ENCODE data around the gene STAT6. TPM values are rescaled to one million over a fixed set of nuclear protein-coding genes. Genes with fewer than 3 reads are reported as not detected.

The STAT6 gene
- total RNA-seq, 2 donors from 2014 or later, result 124 to 237 TPM

- intact Hi-C loops (cut with DNase I), result no loop called here
- no peaks in the 10 kb centered on the region for H3K27me3 ChIP-seq (replicated peaks; ENCODE audit: insufficient read depth)
- TF ChIP-seq POLR2A (IDR thresholded peaks at IDR 0.05), result no peak
- TF ChIP-seq POLR2AphosphoS5 (IDR thresholded peaks at IDR 0.05), result no peak
- WGBS, result 70% methylated on average over 15 of the region's 15 CpGs
- no peak overlapping the region for H3K27ac ChIP-seq
- no peaks in the 10 kb centered on the region for H3K4me1 ChIP-seq (replicated peaks)
- no peaks in the 10 kb centered on the region for H3K9me3 ChIP-seq
- H3K36me3 ChIP-seq, result peaks cover 22 to 28% of the 10 kb centered on the region in 2 donors
- no peak overlapping the region for H3K4me3 ChIP-seq
- no peak for DNase-seq (ENCODE audit: low spot score)
These were observed 9.1 kb downstream of the STAT6 start for GRCh38 chr12:57101892-57102695.

DNA sequence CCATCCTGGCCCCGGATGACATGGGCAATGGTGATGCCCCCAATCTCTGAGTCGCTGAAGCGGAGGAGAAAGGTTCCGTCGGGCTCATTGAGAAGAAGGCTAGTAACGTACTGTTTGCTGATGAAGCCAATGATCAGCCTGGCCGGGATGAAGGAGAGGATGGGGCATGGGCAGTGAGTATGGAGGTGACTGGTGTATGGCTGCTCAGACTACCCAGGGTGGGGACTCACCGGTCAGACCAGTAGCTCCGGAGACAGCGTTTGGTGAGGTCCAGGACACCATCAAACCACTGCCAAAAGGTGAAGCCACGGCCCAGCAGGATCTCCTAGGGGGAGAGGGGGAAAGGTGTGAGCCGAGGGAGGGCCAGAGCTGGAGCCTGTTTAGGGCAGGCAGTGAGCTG is 11.4 kb downstream of the STAT6 start:
- 84% methylated on average over 12 of the region's 12 CpGs for WGBS
- Histone ChIP-seq H3K36me3 (peaks cover 15 to 23% of the 10 kb centered on the region in 2 donors), H3K4me3 (no peak overlapping the region), H3K4me1 (replicated peaks) (peaks cover under 1% of the 10 kb centered on the region), H3K27ac (no peak overlapping the region), H3K27me3 (replicated peaks; ENCODE audit: insufficient read depth) (no peaks in the 10 kb centered on the region), H3K9me3 (no peaks in the 10 kb centered on the region)
- TF ChIP-seq CTCF (IDR thresholded peaks at IDR 0.05), result no peak
- no peak for TF ChIP-seq POLR2AphosphoS5 (IDR thresholded peaks at IDR 0.05)
- TF ChIP-seq POLR2A (IDR thresholded peaks at IDR 0.05), result no peak
- intact Hi-C loops (cut with DNase I), result no loop called here
- no peak for DNase-seq (ENCODE audit: low spot score)

DNA sequence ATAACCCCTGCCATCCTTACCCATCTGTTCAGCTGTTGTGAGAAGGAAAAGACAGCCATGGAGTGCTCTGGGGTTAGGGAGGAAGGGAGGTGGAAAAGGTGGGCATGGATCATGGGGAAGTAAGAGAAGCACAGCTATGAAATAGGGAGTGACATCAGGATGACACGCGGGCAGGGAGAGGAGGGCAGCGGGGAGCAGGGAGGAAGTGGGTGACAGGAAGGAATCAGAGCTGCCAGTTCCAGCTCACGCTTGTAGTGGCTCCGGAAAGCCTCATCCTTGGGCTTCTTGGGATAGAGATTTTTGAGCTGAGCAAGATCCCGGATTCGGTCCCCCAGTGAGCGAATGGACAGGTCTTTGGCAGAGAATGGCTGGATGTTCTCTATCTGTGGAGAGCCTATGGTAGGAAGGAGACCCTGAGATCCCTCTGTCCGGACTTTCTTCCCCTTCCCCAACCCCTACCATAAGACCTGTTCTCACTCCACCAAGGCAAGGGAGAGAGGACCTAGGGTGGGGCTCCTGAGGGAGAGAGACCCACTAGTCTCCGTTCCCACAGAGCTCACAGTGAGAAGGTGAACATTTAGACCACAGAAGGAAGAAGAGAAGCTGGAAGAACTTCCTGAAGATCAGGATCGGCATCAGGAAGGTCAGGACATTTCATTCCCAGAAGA is 12.0 kb downstream of the STAT6 start:
- Histone ChIP-seq H3K9me3 (no peaks in the 10 kb centered on the region), H3K36me3 (peaks cover 15 to 18% of the 10 kb centered on the region in 2 donors), H3K4me3 (no peak overlapping the region), H3K4me1 (replicated peaks) (peaks cover 6% of the 10 kb centered on the region), H3K27ac (no peak overlapping the region), H3K27me3 (replicated peaks; ENCODE audit: insufficient read depth) (no peaks in the 10 kb centered on the region)
- intact Hi-C loops (cut with DNase I), result no loop called here
- TF ChIP-seq POLR2A (IDR thresholded peaks at IDR 0.05) (no peak), POLR2AphosphoS5 (IDR thresholded peaks at IDR 0.05) (no peak), CTCF (IDR thresholded peaks at IDR 0.05) (no peak)
- no peak for DNase-seq (ENCODE audit: low spot score)
- WGBS, result 74% methylated on average over 11 of the region's 11 CpGs

DNA sequence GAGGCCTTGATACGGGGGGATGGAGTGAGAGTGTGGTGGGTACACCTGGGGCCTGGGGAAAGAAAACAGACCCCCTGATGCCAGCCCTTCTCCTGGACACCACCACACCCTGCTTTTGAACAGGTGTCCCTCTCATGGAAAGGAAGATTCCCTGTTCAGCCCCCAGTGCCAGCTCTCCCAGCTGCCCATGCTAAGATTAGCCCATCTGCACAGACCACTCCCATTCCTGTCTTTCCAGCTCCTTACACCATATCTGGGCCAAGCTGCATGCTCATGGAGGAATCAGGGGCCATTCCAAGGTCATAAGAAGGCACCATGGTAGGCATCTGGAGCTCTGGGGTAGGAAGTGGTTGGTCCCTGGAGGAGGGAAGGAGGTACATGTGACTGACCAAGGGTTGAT is 12.6 kb downstream of the STAT6 start:
- DNase-seq (ENCODE audit: low spot score), result no peak
- Histone ChIP-seq H3K36me3 (peaks cover 14 to 15% of the 10 kb centered on the region in 2 donors), H3K27ac (no peak overlapping the region), H3K4me1 (replicated peaks) (peaks cover 9% of the 10 kb centered on the region), H3K4me3 (no peak overlapping the region), H3K9me3 (no peaks in the 10 kb centered on the region), H3K27me3 (replicated peaks; ENCODE audit: insufficient read depth) (no peaks in the 10 kb centered on the region)
- intact Hi-C loops (cut with DNase I), result no loop called here
- 87% methylated on average over 1 of the region's 1 CpG for WGBS
- TF ChIP-seq POLR2AphosphoS5 (IDR thresholded peaks at IDR 0.05) (no peak), POLR2A (IDR thresholded peaks at IDR 0.05) (no peak), CTCF (IDR thresholded peaks at IDR 0.05) (no peak)

- 90% methylated on average over 8 of the region's 8 CpGs for WGBS
- peaks cover 14 to 15% of the 10 kb centered on the region in 2 donors for H3K36me3 ChIP-seq
- DNase-seq (ENCODE audit: low spot score), result no peak
- no peak overlapping the region for H3K4me3 ChIP-seq
- no peaks in the 10 kb centered on the region for H3K27me3 ChIP-seq (replicated peaks; ENCODE audit: insufficient read depth)
- H3K4me1 ChIP-seq (replicated peaks), result peaks cover 19% of the 10 kb centered on the region
- H3K27ac ChIP-seq, result peak overlapping the region in 1 of 2 donors; percentile 99
- TF ChIP-seq POLR2A (IDR thresholded peaks at IDR 0.05) (no peak), POLR2AphosphoS5 (IDR thresholded peaks at IDR 0.05) (no peak), CTCF (IDR thresholded peaks at IDR 0.05) (no peak)
- no peaks in the 10 kb centered on the region for H3K9me3 ChIP-seq
- intact Hi-C loops (cut with DNase I), result no loop called here
These were observed 13.7 kb downstream of the STAT6 start for GRCh38 chr12:57097554-57097835.
